Brain pericyte (primary cell): Measurements from ENCODE around the gene ENTPD7.
"Not testable (repeated sequence)": the region's sequence is repeated elsewhere in the genome, so short reads cannot be mapped to it uniquely, and the experiment has no call there.

Experiments used
- DNase-seq: peaks from one replicate; pipeline ENCODE4 v3.0.0-alpha.2; 2012; ENCODE audit warnings: low read depth, low spot score

ENTPD7 gene

GRCh38 chr10:99743841-99744240, 84.5 kb downstream of the ENTPD7 start:
- no peak for DNase-seq

GRCh38 chr10:99746166-99746565, 86.9 kb downstream of the ENTPD7 start:
- not testable (repeated sequence) for DNase-seq

- DNase-seq = no peak
Measured at GRCh38 chr10:99748823-99749451, 89.6 kb downstream of the ENTPD7 start.

GRCh38 chr10:99750641-99751040, 91.3 kb downstream of the ENTPD7 start:
- no peak for DNase-seq

GRCh38 chr10:99754670-99755069, 95.4 kb downstream of the ENTPD7 start:
- no peak for DNase-seq
